HPDE6-E6E7 (cell line): Measurements from ENCODE around the gene CLDN9.

Source experiments
- DNase-seq: peaks from one replicate; pipeline ENCODE4 v3.0.0; 2011; ENCODE audit warnings: missing footprints; ENCODE audit errors: extremely low spot score

The CLDN9 gene

GRCh38 chr16:3056336-3057180 lies 43.8 kb downstream of the CLDN9 start:
- DNase-seq = no peak

DNA sequence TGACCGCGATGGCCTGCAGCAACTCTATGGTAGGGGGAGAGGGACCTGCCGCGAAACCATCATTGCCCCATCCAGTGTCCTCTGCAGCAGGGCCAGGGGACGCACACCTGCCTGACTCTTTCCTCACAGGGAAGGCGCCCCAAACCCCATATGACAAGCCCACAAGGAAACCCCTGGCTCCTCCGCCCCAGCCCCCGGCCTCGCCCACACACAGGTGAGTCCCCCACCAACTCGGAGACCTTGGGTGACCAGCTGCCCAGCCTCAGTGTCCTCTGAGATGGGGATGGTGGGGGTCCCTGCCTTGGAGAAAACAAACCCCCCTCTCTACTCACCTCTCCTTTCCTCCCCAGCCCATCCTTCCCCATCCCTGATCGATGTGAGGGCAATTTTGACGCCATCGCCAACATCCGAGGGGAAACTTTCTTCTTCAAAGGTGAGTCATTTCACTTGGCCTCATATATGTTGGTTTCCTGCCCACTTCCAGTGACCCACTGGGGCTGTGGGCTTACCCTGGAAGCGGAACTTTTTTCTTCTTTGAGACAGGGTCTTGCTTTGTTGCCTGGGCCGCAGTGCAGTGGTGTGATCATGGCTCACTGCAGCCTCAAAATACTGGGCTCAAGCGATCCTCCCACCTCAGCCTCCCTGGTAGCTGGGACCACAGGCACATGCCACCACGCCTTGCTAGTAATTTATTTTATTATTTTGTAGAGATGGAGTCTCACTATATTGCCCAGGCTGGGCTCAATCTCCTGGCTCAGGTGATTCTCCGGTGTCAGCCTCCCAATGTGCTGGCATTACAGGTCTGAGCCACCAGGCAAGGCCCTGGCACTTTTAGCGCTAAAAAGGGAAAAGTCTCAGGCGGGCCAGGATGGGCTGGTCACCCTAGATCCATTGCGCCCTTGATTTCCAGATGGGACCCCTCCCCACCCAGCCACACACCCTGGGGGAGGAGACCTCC lies 44.7 kb downstream of the CLDN9 start:
- no peak for DNase-seq

- no peak for DNase-seq
Observed at GRCh38 chr16:3058139-3059030, 45.7 kb downstream of the CLDN9 start.

DNA sequence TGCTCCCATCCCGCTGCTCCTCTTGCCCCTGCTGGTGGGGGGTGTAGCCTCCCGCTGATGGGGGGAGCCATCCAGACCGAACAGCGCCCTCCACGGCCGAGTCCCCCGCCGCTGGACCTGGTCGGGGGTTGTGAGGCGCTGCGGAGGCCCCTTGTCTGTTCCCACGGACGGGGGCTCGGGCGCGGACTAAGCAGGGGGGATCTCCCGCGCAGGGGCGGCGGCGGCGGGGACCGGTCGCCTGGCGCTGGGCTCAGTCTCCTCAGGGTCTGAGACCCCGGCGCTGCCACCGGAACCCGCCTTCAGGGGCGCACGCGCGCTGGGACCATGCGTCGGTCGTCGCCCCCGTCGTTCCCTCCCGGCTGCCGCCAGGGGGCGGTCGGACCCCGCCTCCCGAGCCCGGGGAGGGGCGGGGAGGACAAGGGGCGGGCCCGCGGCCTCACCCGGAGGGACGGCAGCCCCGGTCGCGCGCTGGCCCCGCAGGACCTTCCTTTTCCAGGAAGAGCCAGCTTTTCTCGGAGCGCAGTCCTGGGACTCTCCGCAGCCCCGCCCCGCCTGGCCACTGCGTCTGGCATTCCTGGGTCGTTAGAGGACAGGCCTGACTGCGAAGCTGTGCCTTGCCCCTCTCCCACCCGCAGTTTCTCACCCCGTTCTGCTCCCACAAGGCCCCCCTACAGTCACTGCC lies 46.5 kb downstream of the CLDN9 start:
- DNase-seq = peak; percentile 80

DNA sequence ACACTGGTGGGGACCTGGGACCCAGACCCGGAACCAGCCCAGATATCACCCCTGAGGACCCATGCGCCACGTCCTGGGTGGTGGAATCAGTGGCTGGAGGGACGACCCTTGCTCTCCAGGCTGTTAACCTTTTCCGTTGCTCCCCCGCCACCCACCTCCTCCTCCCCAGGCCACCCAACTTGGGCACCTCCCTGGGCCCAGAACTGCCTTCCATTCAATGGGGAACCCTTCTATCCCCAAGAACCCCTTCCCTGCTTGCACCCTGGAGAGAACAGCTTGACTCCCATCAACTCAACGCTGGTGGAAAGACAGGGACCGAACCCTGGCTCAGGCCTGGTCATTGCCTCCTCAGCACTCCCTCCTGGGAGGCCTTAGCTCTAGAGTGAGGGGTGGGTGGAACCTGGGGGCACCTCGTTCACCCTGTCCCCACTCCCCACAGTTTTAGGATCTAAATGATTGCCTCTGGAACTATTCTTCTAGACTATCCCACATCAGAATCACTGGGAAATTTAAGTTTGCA lies 47.1 kb downstream of the CLDN9 start:
- DNase-seq = no peak

GRCh38 chr16:3060339-3061127 lies 47.8 kb downstream of the CLDN9 start:
- DNase-seq = no peak

GRCh38 chr16:3062553-3062952 lies 49.8 kb downstream of the CLDN9 start:
- no peak for DNase-seq

GRCh38 chr16:3063625-3064386 lies 51.1 kb downstream of the CLDN9 start:
- no peak for DNase-seq
